Thoracic aorta (tissue), 2 donors: ENCODE measurements around the gene TRAF2. TPM values are rescaled to one million over a fixed set of nuclear protein-coding genes. Genes with fewer than 3 reads are reported as not detected.
A peak's percentile ranks its signal among the peaks of the same experiment; 100 is the strongest.

ENCODE experiments used
- ATAC-seq: fragments of 150-250 bp; one replicate; pipeline ENCODE4 v1.8.0; 2017; ENCODE audit warnings: low read depth; ENCODE audit not compliant: insufficient number of reproducible peaks, low FRiP score
- DNase-seq: peaks from one replicate; pipeline ENCODE4 v3.0.0-alpha.2; 2020; ENCODE audit warnings: low spot score
- H3K27ac ChIP-seq, 2 donors: fragments of 200-600 bp; sonication (generic); 1 replicate in 1 of 2; 2 replicates in 1 of 2; pipeline ENCODE4 v1.5.1; 2016; ENCODE audit warnings: mild to moderate bottlenecking in 2 of 2, moderate library complexity in 2 of 2
- H3K27me3 ChIP-seq: fragments of 200-600 bp; sonication (generic); replicated peaks from 2 replicates; pipeline ENCODE4 v1.6.0; 2016; ENCODE audit warnings: mild to moderate bottlenecking; ENCODE audit not compliant: insufficient read depth
- H3K36me3 ChIP-seq: fragments of 200-600 bp; sonication (generic); one replicate; pipeline ENCODE4 v1.5.1; 2016
- H3K4me1 ChIP-seq, 2 donors: fragments of 200-600 bp; sonication (generic); 1 replicate in 1 of 2; 2 replicates in 1 of 2; pipeline versions ENCODE4 v1.5.1 to v1.6.0; 2016; ENCODE audit warnings: low read depth in 2 of 2, mild to moderate bottlenecking in 1 of 2; ENCODE audit not compliant: control insufficient read depth in 1 of 2
- H3K4me3 ChIP-seq: fragments of 200-600 bp; sonication (generic); 2 replicates; pipeline ENCODE4 v1.5.1; 2016; ENCODE audit warnings: mild to moderate bottlenecking
- H3K9me3 ChIP-seq: fragments of 200-600 bp; sonication (generic); 2 replicates; pipeline ENCODE4 v1.5.1; 2016
- CTCF ChIP-seq: fragments of 200-600 bp; sonication (generic); IDR thresholded peaks from one replicate; pipeline ENCODE4 v1.5.1; 2019; ENCODE audit warnings: antibody characterized with exemption
- total RNA-seq, 2 donors: library from RNA; depleted of rRNA; stranded (reverse); fragments of >200 nt; gene quantifications; one replicate each; pipeline versions ENCODE4 v1.1.0 to v1.2.3, GENCODE V29; 2016

TRAF2 gene
- total RNA-seq, 2 donors from 2014 or later = 11.6 to 12.9 TPM

GRCh38 chr9:136849960-136850865 is 36.1 kb upstream of the TRAF2 start:
- no peaks in the 10 kb centered on the region for H3K9me3 ChIP-seq
- no peak for TF ChIP-seq CTCF
- H3K4me1 ChIP-seq = peaks cover 6 to 36% of the 10 kb centered on the region in 2 donors
- H3K27ac ChIP-seq = peak overlapping the region; percentile 59 to 66
- ATAC-seq = no peak
- H3K4me3 ChIP-seq = peak overlapping the region; percentile 99
- peaks cover 3% of the 10 kb centered on the region for H3K27me3 ChIP-seq
- no peaks in the 10 kb centered on the region for H3K36me3 ChIP-seq
- no peak for DNase-seq

- H3K36me3 ChIP-seq = no peaks in the 10 kb centered on the region
- no peak for ATAC-seq
- no peak overlapping the region for H3K27ac ChIP-seq
- no peaks in the 10 kb centered on the region for H3K9me3 ChIP-seq
- TF ChIP-seq CTCF = no peak
- no peak for DNase-seq
- peaks cover 3% of the 10 kb centered on the region for H3K27me3 ChIP-seq
- H3K4me1 ChIP-seq = peaks cover 6 to 36% of the 10 kb centered on the region in 2 donors
- H3K4me3 ChIP-seq = no peak overlapping the region
Measured at GRCh38 chr9:136850866-136851775, 35.2 kb upstream of the TRAF2 start.

GRCh38 chr9:136851941-136852663 is 34.2 kb upstream of the TRAF2 start, which contains the start of gene MAMDC4:
MAMDC4 (plus strand) TSS chr9:136852346; CDS start chr9:136852417, 71 bp downstream.
- Histone ChIP-seq H3K27me3 (no peaks in the 10 kb centered on the region), H3K4me1 (peaks cover 6 to 28% of the 10 kb centered on the region in 2 donors), H3K36me3 (no peaks in the 10 kb centered on the region), H3K9me3 (no peaks in the 10 kb centered on the region), H3K4me3 (no peak within 1 kb of the TSS), H3K27ac (no peak within 1 kb of the TSS)
- ATAC-seq = no peak
- TF ChIP-seq CTCF = no peak
- DNase-seq = no peak

- DNase-seq = no peak
- no peaks in the 10 kb centered on the region for H3K9me3 ChIP-seq
- TF ChIP-seq CTCF = no peak
Measured at GRCh38 chr9:136852664-136853595, 33.4 kb upstream of the TRAF2 start.

More at GRCh38 chr9:136852664-136853595, 33.4 kb upstream of the TRAF2 start:
- peaks cover 6 to 20% of the 10 kb centered on the region in 2 donors for H3K4me1 ChIP-seq
- H3K27me3 ChIP-seq = no peaks in the 10 kb centered on the region
- no peak overlapping the region for H3K4me3 ChIP-seq
- ATAC-seq = no peak
- no peaks in the 10 kb centered on the region for H3K36me3 ChIP-seq
- H3K27ac ChIP-seq = no peak overlapping the region
